ENCODE results near the gene TUBA1C. TPM values are rescaled to one million over a fixed set of nuclear protein-coding genes. Genes with fewer than 3 reads are reported as not detected.

Gene TUBA1C
- total and polyA plus RNA-seq, 2 donors (not counting 1 experiment from before 2014, with no cell fraction given), result 164 to 1,111 TPM

DNA sequence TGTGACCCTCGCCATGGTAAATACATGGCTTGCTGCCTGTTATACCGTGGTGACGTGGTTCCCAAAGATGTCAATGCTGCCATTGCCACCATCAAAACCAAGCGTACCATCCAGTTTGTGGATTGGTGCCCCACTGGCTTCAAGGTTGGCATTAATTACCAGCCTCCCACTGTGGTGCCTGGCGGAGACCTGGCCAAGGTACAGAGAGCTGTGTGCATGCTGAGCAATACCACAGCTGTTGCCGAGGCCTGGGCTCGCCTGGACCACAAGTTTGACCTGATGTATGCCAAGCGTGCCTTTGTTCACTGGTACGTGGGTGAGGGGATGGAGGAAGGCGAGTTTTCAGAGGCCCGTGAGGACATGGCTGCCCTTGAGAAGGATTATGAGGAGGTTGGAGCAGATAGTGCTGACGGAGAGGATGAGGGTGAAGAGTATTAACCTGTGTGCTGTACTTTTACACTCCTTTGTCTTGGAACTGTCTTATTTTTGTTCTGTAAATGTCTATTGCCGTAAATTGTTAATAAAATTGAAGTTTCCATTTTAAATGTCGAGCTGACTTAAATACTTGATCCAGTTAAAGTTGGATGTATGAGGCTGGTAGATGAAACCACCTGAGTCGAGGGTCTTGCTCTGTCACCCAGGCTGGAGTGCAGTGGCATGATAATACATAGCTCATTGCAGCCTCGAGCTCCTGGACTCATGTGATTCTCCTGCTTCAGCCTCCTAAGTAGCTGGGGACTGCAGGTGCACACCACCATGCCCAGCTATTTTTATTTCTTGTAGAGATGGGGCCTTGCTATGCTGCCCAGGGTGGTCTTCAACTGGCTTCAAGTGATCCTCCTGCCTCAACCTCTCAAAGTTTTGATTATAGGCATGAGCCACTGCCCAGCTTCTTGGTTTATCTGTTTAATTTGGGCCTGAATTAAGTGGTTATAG, 8.2 kb downstream of the TUBA1C start:
- Histone ChIP-seq H2AFZ (ENCODE audit: low read length) (no peak overlapping the region), H3K4me3 (replicated peaks in 1 of 4; ENCODE audit: control extremely low read depth in 1 of 4, insufficient read depth in 1 of 4, low read depth in 3 of 4, low read length in 4 of 4) (no peak overlapping the region), H3K9me3 (ENCODE audit: control insufficient read depth, insufficient read depth, low read depth, low read length) (no peaks in the 10 kb centered on the region), H3K79me2 (ENCODE audit: control insufficient read depth, insufficient read depth, low read length) (peaks cover 27% of the 10 kb centered on the region), H3K27me3 (ENCODE audit: control insufficient read depth, insufficient read depth, low read length) (no peaks in the 10 kb centered on the region), H4K20me1 (ENCODE audit: control insufficient read depth, extremely low read depth, insufficient read depth, low read length) (peaks cover 7% of the 10 kb centered on the region), H3K4me2 (ENCODE audit: extremely low read depth, insufficient read depth, low read length) (no peak overlapping the region), H3K4me1 (ENCODE audit: control insufficient read depth, extremely low read depth, insufficient read depth, low read length) (peaks cover 9% of the 10 kb centered on the region), H3K36me3 (ENCODE audit: control insufficient read depth, insufficient read depth, low read length) (peaks cover 22% of the 10 kb centered on the region), H3K27ac (ENCODE audit: insufficient read depth, low read length) (no peak overlapping the region), H3K9ac (ENCODE audit: insufficient read depth, low read length) (no peak overlapping the region)
- TF ChIP-seq, protein P1, sequence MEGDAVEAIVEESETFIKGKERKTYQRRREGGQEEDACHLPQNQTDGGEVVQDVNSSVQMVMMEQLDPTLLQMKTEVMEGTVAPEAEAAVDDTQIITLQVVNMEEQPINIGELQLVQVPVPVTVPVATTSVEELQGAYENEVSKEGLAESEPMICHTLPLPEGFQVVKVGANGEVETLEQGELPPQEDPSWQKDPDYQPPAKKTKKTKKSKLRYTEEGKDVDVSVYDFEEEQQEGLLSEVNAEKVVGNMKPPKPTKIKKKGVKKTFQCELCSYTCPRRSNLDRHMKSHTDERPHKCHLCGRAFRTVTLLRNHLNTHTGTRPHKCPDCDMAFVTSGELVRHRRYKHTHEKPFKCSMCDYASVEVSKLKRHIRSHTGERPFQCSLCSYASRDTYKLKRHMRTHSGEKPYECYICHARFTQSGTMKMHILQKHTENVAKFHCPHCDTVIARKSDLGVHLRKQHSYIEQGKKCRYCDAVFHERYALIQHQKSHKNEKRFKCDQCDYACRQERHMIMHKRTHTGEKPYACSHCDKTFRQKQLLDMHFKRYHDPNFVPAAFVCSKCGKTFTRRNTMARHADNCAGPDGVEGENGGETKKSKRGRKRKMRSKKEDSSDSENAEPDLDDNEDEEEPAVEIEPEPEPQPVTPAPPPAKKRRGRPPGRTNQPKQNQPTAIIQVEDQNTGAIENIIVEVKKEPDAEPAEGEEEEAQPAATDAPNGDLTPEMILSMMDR (conservative IDR thresholded peaks at IDR 0.05 in 1 of 2, IDR thresholded peaks at IDR 0.05 in 1 of 2; ENCODE audit: low read depth in 1 of 2, low read length in 2 of 2), result no peak
- no peak for TF ChIP-seq EZH2 (IDR thresholded peaks at IDR 0.05; ENCODE audit: low read length, missing control alignments)
- DNase-seq (ENCODE audit: low read depth in 2 of 2), result no peak

GRCh38 chr12:49273726-49274395, 9.0 kb downstream of the TUBA1C start:
- Histone ChIP-seq H3K9ac (ENCODE audit: insufficient read depth, low read length) (no peak overlapping the region), H3K27me3 (ENCODE audit: control insufficient read depth, insufficient read depth, low read length) (no peaks in the 10 kb centered on the region), H3K27ac (ENCODE audit: insufficient read depth, low read length) (no peak overlapping the region), H3K79me2 (ENCODE audit: control insufficient read depth, insufficient read depth, low read length) (peaks cover 21% of the 10 kb centered on the region), H4K20me1 (ENCODE audit: control insufficient read depth, extremely low read depth, insufficient read depth, low read length) (peaks cover 6% of the 10 kb centered on the region), H3K36me3 (ENCODE audit: control insufficient read depth, insufficient read depth, low read length) (peaks cover 22% of the 10 kb centered on the region), H3K9me3 (ENCODE audit: control insufficient read depth, insufficient read depth, low read depth, low read length) (no peaks in the 10 kb centered on the region), H3K4me1 (ENCODE audit: control insufficient read depth, extremely low read depth, insufficient read depth, low read length) (peaks cover 6% of the 10 kb centered on the region), H2AFZ (ENCODE audit: low read length) (no peak overlapping the region), H3K4me2 (ENCODE audit: extremely low read depth, insufficient read depth, low read length) (no peak overlapping the region), H3K4me3 (replicated peaks in 1 of 4; ENCODE audit: control extremely low read depth in 1 of 4, insufficient read depth in 1 of 4, low read depth in 3 of 4, low read length in 4 of 4) (no peak overlapping the region)
- DNase-seq (ENCODE audit: low read depth in 2 of 2), result no peak
- no peak for TF ChIP-seq EZH2 (IDR thresholded peaks at IDR 0.05; ENCODE audit: low read length, missing control alignments)
- TF ChIP-seq, protein P1 (conservative IDR thresholded peaks at IDR 0.05 in 1 of 2, IDR thresholded peaks at IDR 0.05 in 1 of 2; ENCODE audit: low read depth in 1 of 2, low read length in 2 of 2), result no peak

GRCh38 chr12:49274396-49275069, 9.7 kb downstream of the TUBA1C start:
- Histone ChIP-seq H3K9me3 (ENCODE audit: control insufficient read depth, insufficient read depth, low read depth, low read length) (no peaks in the 10 kb centered on the region), H3K4me3 (replicated peaks in 1 of 4; ENCODE audit: control extremely low read depth in 1 of 4, insufficient read depth in 1 of 4, low read depth in 3 of 4, low read length in 4 of 4) (no peak overlapping the region), H3K4me2 (ENCODE audit: extremely low read depth, insufficient read depth, low read length) (no peak overlapping the region), H4K20me1 (ENCODE audit: control insufficient read depth, extremely low read depth, insufficient read depth, low read length) (peaks cover 5% of the 10 kb centered on the region), H3K36me3 (ENCODE audit: control insufficient read depth, insufficient read depth, low read length) (peaks cover 20% of the 10 kb centered on the region), H3K79me2 (ENCODE audit: control insufficient read depth, insufficient read depth, low read length) (peaks cover 15% of the 10 kb centered on the region), H3K4me1 (ENCODE audit: control insufficient read depth, extremely low read depth, insufficient read depth, low read length) (peaks cover 2% of the 10 kb centered on the region), H2AFZ (ENCODE audit: low read length) (no peak overlapping the region), H3K27me3 (ENCODE audit: control insufficient read depth, insufficient read depth, low read length) (no peaks in the 10 kb centered on the region), H3K9ac (ENCODE audit: insufficient read depth, low read length) (no peak overlapping the region), H3K27ac (ENCODE audit: insufficient read depth, low read length) (no peak overlapping the region)
- DNase-seq (ENCODE audit: low read depth in 2 of 2), result no peak
- TF ChIP-seq, protein P1 (conservative IDR thresholded peaks at IDR 0.05 in 1 of 2, IDR thresholded peaks at IDR 0.05 in 1 of 2; ENCODE audit: low read depth in 1 of 2, low read length in 2 of 2), result no peak
- TF ChIP-seq EZH2 (IDR thresholded peaks at IDR 0.05; ENCODE audit: low read length, missing control alignments), result no peak

All from fibroblast of lung (primary cell).